Stimulated activated CD8-positive, alpha-beta memory T cell treated with anti-CD3 and anti-CD28 coated beads, Interleukin-15, amount 100 ng/mL, for 24 hours (primary cell): ENCODE measurements around the gene KMT5C.
"Not testable (repeated sequence)": the region's sequence is repeated elsewhere in the genome, so short reads cannot be mapped to it uniquely, and the experiment has no call there.

Source experiments
- DNase-seq: peaks from one replicate; pipeline ENCODE4 v3.0.0-alpha.2; 2020; ENCODE audit warnings: low read depth

The KMT5C gene

GRCh38 chr19:55319785-55320184, 19.9 kb upstream of the KMT5C start:
- no peak for DNase-seq

- DNase-seq, result no peak
Observed at GRCh38 chr19:55320844-55321419, 18.7 kb upstream of the KMT5C start.

- DNase-seq, result no peak
Observed at GRCh38 chr19:55321466-55322137, 18.1 kb upstream of the KMT5C start.

GRCh38 chr19:55322204-55322885, 17.3 kb upstream of the KMT5C start:
- DNase-seq, result no peak

- DNase-seq, result no peak
Observed at GRCh38 chr19:55324662-55325061, 15.0 kb upstream of the KMT5C start.

GRCh38 chr19:55325172-55325571, 14.5 kb upstream of the KMT5C start, which contains the start of gene TMEM150B:
TSS of gene TMEM150B (minus strand) at chr19:55325341. CDS start at chr19:55321036, 4,305 bp downstream.
- DNase-seq, result no peak

GRCh38 chr19:55328774-55329318, 10.8 kb upstream of the KMT5C start:
- DNase-seq, result not testable (repeated sequence)

GRCh38 chr19:55329791-55330190, 9.9 kb upstream of the KMT5C start:
- not testable (repeated sequence) for DNase-seq

GRCh38 chr19:55333870-55334269, 5.8 kb upstream of the KMT5C start:
- no peak for DNase-seq

GRCh38 chr19:55336101-55336500, 3.6 kb upstream of the KMT5C start:
- no peak for DNase-seq

GRCh38 chr19:55339889-55340783, 460 bp downstream of the KMT5C start:
- DNase-seq, result no peak

GRCh38 chr19:55340784-55341147, 1.1 kb downstream of the KMT5C start:
- no peak for DNase-seq

GRCh38 chr19:55341171-55341588, 1.5 kb downstream of the KMT5C start:
- no peak for DNase-seq

GRCh38 chr19:55341595-55342531, 2.2 kb downstream of the KMT5C start:
- no peak for DNase-seq

- DNase-seq, result no peak
Observed at GRCh38 chr19:55344444-55344843, 4.8 kb downstream of the KMT5C start.

GRCh38 chr19:55345101-55345817, 5.6 kb downstream of the KMT5C start:
- DNase-seq, result no peak

- DNase-seq, result no peak
Observed at GRCh38 chr19:55345818-55346724, 6.4 kb downstream of the KMT5C start.

GRCh38 chr19:55346725-55347441, 7.2 kb downstream of the KMT5C start:
- DNase-seq, result no peak
